ENCODE results near the gene TSPAN9.

- no peak for TF ChIP-seq EZH2 (IDR thresholded peaks at IDR 0.05; ENCODE audit: borderline replicate concordance, control insufficient read depth, low read depth, low read length)
- no peak for TF ChIP-seq TAF1 (IDR thresholded peaks at IDR 0.05; ENCODE audit: borderline replicate concordance, low read depth, low read length)
- no peak for TF ChIP-seq SMAD5 (IDR thresholded peaks at IDR 0.05; ENCODE audit: low read depth)
- TF ChIP-seq MAX (IDR thresholded peaks at IDR 0.05; ENCODE audit: low read depth, low read length), result no peak
- TF ChIP-seq CTCF (IDR thresholded peaks at IDR 0.05 in 2 of 3, conservative IDR thresholded peaks at IDR 0.05 in 1 of 3; ENCODE audit: control insufficient read depth in 2 of 3, extremely low read depth in 1 of 3, insufficient read depth in 1 of 3, low read depth in 3 of 3, low read length in 3 of 3), result no peak
- no peak for TF ChIP-seq ZZZ3 (IDR thresholded peaks at IDR 0.05; ENCODE audit: control insufficient read depth, insufficient read length, low read depth)
- no peak for TF ChIP-seq NR2F1 (conservative IDR thresholded peaks at IDR 0.05)
- TF ChIP-seq SMC3 (IDR thresholded peaks at IDR 0.05; ENCODE audit: borderline replicate concordance, low read length), result no peak
- no peak for TF ChIP-seq CEBPB (IDR thresholded peaks at IDR 0.05; ENCODE audit: borderline replicate concordance in 1 of 2, low read depth in 2 of 2, low read length in 2 of 2)
Observed at GRCh38 chr12:3310271-3311026, 233.3 kb downstream of the TSPAN9 start.
